Measurements from ENCODE around the gene SKI.

Gene SKI

DNA sequence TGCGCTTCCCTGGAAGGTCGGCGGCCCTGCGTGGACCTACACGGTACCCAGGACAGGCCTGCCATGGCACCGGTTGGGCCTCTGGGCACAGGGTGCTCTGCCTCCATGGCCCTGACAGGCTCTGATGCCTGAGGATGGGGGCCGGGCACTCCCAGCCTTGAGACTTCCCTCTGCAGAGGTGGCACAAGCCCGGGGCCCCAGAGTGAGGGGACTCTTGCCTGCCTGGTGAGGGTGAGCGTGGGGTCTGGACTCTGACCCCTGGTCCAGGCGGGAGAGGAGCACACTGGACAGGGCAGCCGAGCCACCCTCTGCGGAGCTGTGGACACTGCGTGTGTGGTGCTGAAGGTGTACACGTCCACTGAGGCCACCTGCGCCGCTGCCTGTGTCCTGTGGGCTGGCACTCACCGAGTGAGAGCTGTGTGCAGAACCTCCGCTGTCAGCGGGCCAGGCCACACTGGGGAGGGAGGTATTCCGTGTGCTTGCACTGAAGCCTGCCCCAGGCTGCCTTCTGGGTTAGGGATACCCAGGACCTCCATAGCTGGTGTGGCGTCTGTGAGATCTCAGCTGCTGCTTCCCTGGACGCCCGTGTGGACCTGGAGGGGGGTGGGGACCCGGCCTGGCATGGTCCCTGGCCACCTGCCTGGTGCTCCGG is 10.4 kb downstream of the SKI start:
- H2BK15ac ChIP-seq (ENCODE audit: low read length), result no peak overlapping the region
- peaks cover 0 to 5% of the 10 kb centered on the region in 2 donors for H3K9me3 ChIP-seq (replicated peaks in 1 of 2; ENCODE audit: control insufficient read depth in 2 of 2, insufficient read depth in 1 of 2, low read depth in 1 of 2, low read length in 2 of 2)
- H3K27ac ChIP-seq (replicated peaks; ENCODE audit: low read length), result no peak overlapping the region
- no peak overlapping the region for H4K91ac ChIP-seq (ENCODE audit: low read depth, low read length, poor library complexity)
- H3K79me1 ChIP-seq (ENCODE audit: low read depth, low read length), result peaks cover 48% of the 10 kb centered on the region
- peak overlapping the region; percentile 17 for H3K18ac ChIP-seq (ENCODE audit: low read length)
- no peaks in the 10 kb centered on the region for H3K27me3 ChIP-seq (ENCODE audit: control insufficient read depth in 3 of 3, insufficient read depth in 3 of 3, low read depth in 1 of 3, low read length in 3 of 3)
- no peak overlapping the region for H2BK12ac ChIP-seq (ENCODE audit: low read length)
- no peak overlapping the region for H4K8ac ChIP-seq (ENCODE audit: low read depth, low read length)
- peak overlapping the region; percentile 82 for H2BK5ac ChIP-seq (ENCODE audit: low read length)
- H3K36me3 ChIP-seq (replicated peaks in 1 of 2; ENCODE audit: control insufficient read depth in 2 of 2, insufficient read depth in 2 of 2, low read length in 2 of 2), result peaks cover 6 to 75% of the 10 kb centered on the region in 2 donors
- no peak for DNase-seq (ENCODE audit: low spot score)
- H3K4me3 ChIP-seq (ENCODE audit: low read length in 2 of 2), result no peak overlapping the region
- H2AK5ac ChIP-seq (ENCODE audit: low read depth, low read length), result no peak overlapping the region
- H3K4me2 ChIP-seq (ENCODE audit: insufficient read depth, low read length, poor library complexity, severe bottlenecking), result no peak overlapping the region
- no CpG with 5 or more reads among the region's 25 CpGs for WGBS, 2 donors (ENCODE audit: extremely low coverage in 2 of 2, insufficient read length in 2 of 2, insufficient replicate concordance in 1 of 2)
- H3K23ac ChIP-seq (ENCODE audit: low read depth, low read length, poor library complexity), result peak overlapping the region; percentile 96
- no peak overlapping the region for H2AFZ ChIP-seq (ENCODE audit: low read length)
- peak overlapping the region; percentile 4 for H3K14ac ChIP-seq (ENCODE audit: low read length)
- no peak overlapping the region for H2BK120ac ChIP-seq (ENCODE audit: low read depth, low read length)
- H3K4ac ChIP-seq (ENCODE audit: low read length), result no peak overlapping the region
- H3K9ac ChIP-seq (ENCODE audit: low read depth, low read length, poor library complexity), result peak overlapping the region; percentile 44
- peaks cover 14 to 22% of the 10 kb centered on the region in 2 donors for H3K4me1 ChIP-seq (ENCODE audit: control insufficient read depth in 2 of 2, insufficient read depth in 1 of 2, low read depth in 1 of 2, low read length in 2 of 2)

DNA sequence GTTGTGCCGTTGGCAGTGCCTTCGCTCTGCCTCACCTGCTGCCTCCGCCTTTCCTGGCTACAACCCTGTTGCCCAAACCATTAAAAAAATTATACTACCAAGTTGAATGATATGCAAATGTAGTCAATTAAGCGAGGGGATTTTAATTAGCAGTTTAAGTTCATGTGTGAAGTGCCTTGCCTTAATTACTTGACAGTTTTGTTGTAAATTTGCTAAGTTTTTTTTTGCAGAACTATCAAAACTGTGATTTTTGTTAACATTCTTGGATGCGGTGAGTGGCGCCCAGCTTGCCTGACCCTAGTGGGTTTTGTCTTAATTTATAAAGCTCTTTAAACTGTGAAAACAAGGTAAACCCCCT is 10.9 kb downstream of the SKI start:
- Histone ChIP-seq H3K4me2 (ENCODE audit: insufficient read depth, low read length, poor library complexity, severe bottlenecking) (no peak overlapping the region), H3K23ac (ENCODE audit: low read depth, low read length, poor library complexity) (no peak overlapping the region), H3K9ac (ENCODE audit: low read depth, low read length, poor library complexity) (no peak overlapping the region), H4K8ac (ENCODE audit: low read depth, low read length) (no peak overlapping the region), H3K4ac (ENCODE audit: low read length) (no peak overlapping the region), H3K27me3 (ENCODE audit: control insufficient read depth in 3 of 3, insufficient read depth in 3 of 3, low read depth in 1 of 3, low read length in 3 of 3) (no peaks in the 10 kb centered on the region), H2BK120ac (ENCODE audit: low read depth, low read length) (no peak overlapping the region), H2AK5ac (ENCODE audit: low read depth, low read length) (no peak overlapping the region), H2BK12ac (ENCODE audit: low read length) (no peak overlapping the region), H3K4me3 (ENCODE audit: low read length in 2 of 2) (no peak overlapping the region), H2BK5ac (ENCODE audit: low read length) (peak overlapping the region; percentile 82), H3K4me1 (ENCODE audit: control insufficient read depth in 2 of 2, insufficient read depth in 1 of 2, low read depth in 1 of 2, low read length in 2 of 2) (peaks cover 9 to 19% of the 10 kb centered on the region in 2 donors), H2AFZ (ENCODE audit: low read length) (no peak overlapping the region), H3K27ac (replicated peaks; ENCODE audit: low read length) (no peak overlapping the region), H3K14ac (ENCODE audit: low read length) (peak overlapping the region; percentile 4), H3K18ac (ENCODE audit: low read length) (no peak overlapping the region), H3K36me3 (replicated peaks in 1 of 2; ENCODE audit: control insufficient read depth in 2 of 2, insufficient read depth in 2 of 2, low read length in 2 of 2) (peaks cover 6 to 71% of the 10 kb centered on the region in 2 donors), H3K79me1 (ENCODE audit: low read depth, low read length) (peaks cover 49% of the 10 kb centered on the region), H2BK15ac (ENCODE audit: low read length) (no peak overlapping the region), H4K91ac (ENCODE audit: low read depth, low read length, poor library complexity) (no peak overlapping the region), H3K9me3 (replicated peaks in 1 of 2; ENCODE audit: control insufficient read depth in 2 of 2, insufficient read depth in 1 of 2, low read depth in 1 of 2, low read length in 2 of 2) (peaks cover 0 to 6% of the 10 kb centered on the region in 2 donors)
- WGBS, 2 donors (ENCODE audit: extremely low coverage in 2 of 2, insufficient read length in 2 of 2, insufficient replicate concordance in 1 of 2), result no CpG with 5 or more reads among the region's 6 CpGs
- DNase-seq (ENCODE audit: low spot score), result no peak

DNA sequence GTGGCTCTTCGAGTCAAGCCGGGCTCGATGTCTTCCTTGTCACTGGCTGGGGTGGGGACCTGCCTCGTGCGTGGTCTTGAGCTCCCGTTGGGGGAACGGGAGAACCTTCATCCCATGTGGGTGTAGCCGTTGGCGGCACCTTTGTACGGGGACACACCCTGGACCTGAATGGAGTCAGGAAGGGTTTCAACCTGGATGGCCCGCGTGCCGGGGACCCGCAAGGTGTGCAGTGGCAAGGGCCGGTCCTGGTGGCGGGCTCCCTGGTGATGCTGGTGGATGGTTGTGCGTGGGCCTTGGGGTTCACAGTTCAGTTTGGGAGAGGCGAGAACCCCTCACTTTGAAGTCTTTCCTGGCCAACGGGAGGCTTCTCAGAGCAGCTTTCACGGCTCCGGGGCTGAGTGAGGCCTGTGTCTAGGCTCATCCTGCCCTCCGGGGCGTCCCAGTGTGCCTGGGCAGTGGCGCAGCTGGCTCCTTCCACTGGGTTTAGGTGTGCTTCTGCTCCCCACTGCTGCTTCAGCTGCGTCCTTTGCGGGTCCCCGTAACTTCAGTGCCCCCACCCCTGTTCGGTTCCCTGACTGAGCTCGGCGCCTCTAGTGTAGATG is 11.4 kb downstream of the SKI start:
- Histone ChIP-seq H2AFZ (ENCODE audit: low read length) (no peak overlapping the region), H2BK15ac (ENCODE audit: low read length) (no peak overlapping the region), H3K27ac (replicated peaks; ENCODE audit: low read length) (no peak overlapping the region), H3K36me3 (replicated peaks in 1 of 2; ENCODE audit: control insufficient read depth in 2 of 2, insufficient read depth in 2 of 2, low read length in 2 of 2) (peaks cover 6 to 70% of the 10 kb centered on the region in 2 donors), H3K27me3 (ENCODE audit: control insufficient read depth in 3 of 3, insufficient read depth in 3 of 3, low read depth in 1 of 3, low read length in 3 of 3) (no peaks in the 10 kb centered on the region), H2AK5ac (ENCODE audit: low read depth, low read length) (no peak overlapping the region), H2BK120ac (ENCODE audit: low read depth, low read length) (no peak overlapping the region), H2BK12ac (ENCODE audit: low read length) (no peak overlapping the region), H3K9me3 (replicated peaks in 1 of 2; ENCODE audit: control insufficient read depth in 2 of 2, insufficient read depth in 1 of 2, low read depth in 1 of 2, low read length in 2 of 2) (peaks cover 0 to 6% of the 10 kb centered on the region in 2 donors), H3K79me1 (ENCODE audit: low read depth, low read length) (peaks cover 46% of the 10 kb centered on the region), H3K9ac (ENCODE audit: low read depth, low read length, poor library complexity) (no peak overlapping the region), H3K4me1 (ENCODE audit: control insufficient read depth in 2 of 2, insufficient read depth in 1 of 2, low read depth in 1 of 2, low read length in 2 of 2) (peaks cover 7 to 18% of the 10 kb centered on the region in 2 donors), H4K91ac (ENCODE audit: low read depth, low read length, poor library complexity) (no peak overlapping the region), H4K8ac (ENCODE audit: low read depth, low read length) (no peak overlapping the region), H3K4ac (ENCODE audit: low read length) (no peak overlapping the region), H3K4me2 (ENCODE audit: insufficient read depth, low read length, poor library complexity, severe bottlenecking) (no peak overlapping the region), H3K18ac (ENCODE audit: low read length) (peak overlapping the region; percentile 32), H3K23ac (ENCODE audit: low read depth, low read length, poor library complexity) (peak overlapping the region; percentile 32), H2BK5ac (ENCODE audit: low read length) (no peak overlapping the region), H3K14ac (ENCODE audit: low read length) (no peak overlapping the region), H3K4me3 (ENCODE audit: low read length in 2 of 2) (no peak overlapping the region)
- DNase-seq (ENCODE audit: low spot score), result no peak
- no CpG with 5 or more reads among the region's 30 CpGs for WGBS, 2 donors (ENCODE audit: extremely low coverage in 2 of 2, insufficient read length in 2 of 2, insufficient replicate concordance in 1 of 2)

DNA sequence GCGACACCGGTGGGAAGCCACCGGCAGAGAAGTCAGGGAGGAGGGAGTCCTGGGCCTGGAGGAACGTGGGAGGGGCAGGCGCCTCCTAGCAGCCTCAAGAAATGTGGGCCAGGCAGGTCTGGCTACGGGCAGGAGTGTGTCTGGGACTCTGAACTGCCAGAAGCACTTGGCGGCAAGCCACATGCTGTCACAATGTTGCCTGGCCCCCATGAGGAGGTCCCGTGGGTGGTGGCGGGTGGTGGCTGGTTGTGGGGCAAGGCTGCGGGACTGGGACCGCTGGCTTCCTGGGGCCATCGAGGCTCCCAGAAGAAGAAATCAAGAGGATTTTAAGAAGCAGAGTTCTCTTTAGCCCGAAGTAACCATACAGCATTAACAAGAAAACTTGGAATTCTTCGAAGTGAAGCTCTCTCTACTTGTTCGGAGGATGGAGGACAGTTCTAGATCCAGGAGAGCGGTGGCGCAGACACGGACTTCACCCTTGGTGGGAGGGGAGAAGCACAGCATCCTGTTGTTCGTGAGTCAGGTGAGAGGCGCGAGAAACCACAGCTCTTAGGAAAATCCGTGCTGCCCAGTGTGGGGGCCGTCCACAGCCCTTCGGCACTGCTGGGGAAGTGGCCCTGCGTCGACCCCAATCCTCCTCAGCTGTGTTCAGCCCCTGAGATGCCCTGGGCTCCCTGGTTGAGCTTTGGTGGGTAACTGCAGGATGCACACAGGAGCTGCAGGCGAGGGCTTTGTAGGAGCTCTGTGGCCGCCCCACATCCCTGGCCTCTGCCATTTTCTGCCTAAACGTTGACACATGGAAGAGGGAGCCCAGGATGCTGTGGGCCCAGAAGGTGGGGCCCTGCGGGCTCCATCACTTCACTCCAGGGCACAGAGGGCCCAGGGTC is 12.4 kb downstream of the SKI start:
- no peak overlapping the region for H3K27ac ChIP-seq (replicated peaks; ENCODE audit: low read length)

More for the DNA sequence above, 12.4 kb downstream of the SKI start:
- Histone ChIP-seq H2BK15ac (ENCODE audit: low read length) (no peak overlapping the region), H3K36me3 (replicated peaks in 1 of 2; ENCODE audit: control insufficient read depth in 2 of 2, insufficient read depth in 2 of 2, low read length in 2 of 2) (peaks cover 6 to 68% of the 10 kb centered on the region in 2 donors), H3K23ac (ENCODE audit: low read depth, low read length, poor library complexity) (peak overlapping the region; percentile 45), H2AK5ac (ENCODE audit: low read depth, low read length) (peak overlapping the region; percentile 60), H3K14ac (ENCODE audit: low read length) (no peak overlapping the region), H3K4me2 (ENCODE audit: insufficient read depth, low read length, poor library complexity, severe bottlenecking) (no peak overlapping the region), H2BK120ac (ENCODE audit: low read depth, low read length) (no peak overlapping the region), H4K91ac (ENCODE audit: low read depth, low read length, poor library complexity) (no peak overlapping the region), H3K4ac (ENCODE audit: low read length) (no peak overlapping the region), H3K9ac (ENCODE audit: low read depth, low read length, poor library complexity) (peak overlapping the region; percentile 74), H2BK5ac (ENCODE audit: low read length) (no peak overlapping the region), H3K79me1 (ENCODE audit: low read depth, low read length) (peaks cover 44% of the 10 kb centered on the region), H2BK12ac (ENCODE audit: low read length) (no peak overlapping the region), H4K8ac (ENCODE audit: low read depth, low read length) (no peak overlapping the region), H3K18ac (ENCODE audit: low read length) (peak overlapping the region; percentile 13), H3K9me3 (replicated peaks in 1 of 2; ENCODE audit: control insufficient read depth in 2 of 2, insufficient read depth in 1 of 2, low read depth in 1 of 2, low read length in 2 of 2) (peaks cover 0 to 6% of the 10 kb centered on the region in 2 donors), H2AFZ (ENCODE audit: low read length) (no peak overlapping the region), H3K4me3 (ENCODE audit: low read length in 2 of 2) (no peak overlapping the region), H3K27me3 (ENCODE audit: control insufficient read depth in 3 of 3, insufficient read depth in 3 of 3, low read depth in 1 of 3, low read length in 3 of 3) (no peaks in the 10 kb centered on the region), H3K4me1 (ENCODE audit: control insufficient read depth in 2 of 2, insufficient read depth in 1 of 2, low read depth in 1 of 2, low read length in 2 of 2) (peaks cover 7 to 17% of the 10 kb centered on the region in 2 donors)
- no CpG with 5 or more reads among the region's 30 CpGs for WGBS, 2 donors (ENCODE audit: extremely low coverage in 2 of 2, insufficient read length in 2 of 2, insufficient replicate concordance in 1 of 2)
- DNase-seq (ENCODE audit: low spot score), result no peak

Measured in neuronal stem cell (in vitro differentiated cells).